Neural cell (in vitro differentiated cells): ENCODE results near the gene DNAJC5. TPM values are rescaled to one million over a fixed set of nuclear protein-coding genes. Genes with fewer than 3 reads are reported as not detected.
"Not testable (repeated sequence)": the region's sequence is repeated elsewhere in the genome, so short reads cannot be mapped to it uniquely, and the experiment has no call there.

ENCODE experiments used
- H2AFZ ChIP-seq: fragments of 200-600, 300-800 bp; sonication (generic), shearing (Covaris generic); 2 replicates; pipeline ENCODE4 v1.6.0; 2014; ENCODE audit warnings: low read depth, mild to moderate bottlenecking, antibody characterized with exemption, low read length, moderate library complexity
- H3F3A ChIP-seq: fragments of 200-600 bp; shearing (Covaris generic); 2 replicates; pipeline ENCODE4 v1.6.1; 2016; ENCODE audit warnings: mild to moderate bottlenecking, moderate library complexity, mixed read lengths, antibody characterized with exemption, low read length; ENCODE audit not compliant: insufficient read depth, poor library complexity, severe bottlenecking
- H3K27ac ChIP-seq: fragments of 200-600, 300-800 bp; sonication (generic), shearing (Covaris generic); 2 replicates; pipeline ENCODE4 v1.5.1; 2014; ENCODE audit warnings: mild to moderate bottlenecking, low read length, moderate library complexity
- H3K27me3 ChIP-seq: fragments of 300-800, 200-600 bp; sonication (generic), shearing (Covaris generic); 2 replicates; pipeline ENCODE4 v1.6.0; 2014; ENCODE audit warnings: mild to moderate bottlenecking, low read depth, low read length, moderate library complexity; ENCODE audit not compliant: insufficient read depth
- H3K36me3 ChIP-seq: fragments of 300-800, 200-600 bp; sonication (generic), shearing (Covaris generic); 2 replicates; pipeline ENCODE4 v1.5.1; 2014; ENCODE audit warnings: mild to moderate bottlenecking, antibody characterized with exemption, low read length, moderate library complexity; ENCODE audit not compliant: insufficient read depth
- H3K4me2 ChIP-seq: fragments of 300-800, 200-600 bp; sonication (generic), shearing (Covaris generic); 2 replicates; pipeline ENCODE4 v1.6.0; 2014; ENCODE audit warnings: mild to moderate bottlenecking, low read length
- H3K4me3 ChIP-seq: fragments of 300-800, 200-600 bp; sonication (generic), shearing (Covaris generic); 2 replicates; pipeline ENCODE4 v1.5.1; 2014; ENCODE audit warnings: mild to moderate bottlenecking, low read length, moderate library complexity
- H3K79me2 ChIP-seq: fragments of 200-600 bp; shearing (Covaris generic); replicated peaks from 2 replicates; pipeline ENCODE4 v1.6.0; 2014; ENCODE audit warnings: mild to moderate bottlenecking, low read length, moderate library complexity; ENCODE audit not compliant: insufficient read depth
- H3K9ac ChIP-seq: fragments of 300-800, 200-600 bp; sonication (generic), shearing (Covaris generic); 2 replicates; pipeline ENCODE4 v1.6.1; 2016; ENCODE audit warnings: mild to moderate bottlenecking, low read length, mixed read lengths
- H3K9me2 ChIP-seq: fragments of 200-600 bp; shearing (Covaris generic); 2 replicates; pipeline ENCODE4 v1.6.1; 2016; ENCODE audit warnings: mild to moderate bottlenecking, low read length, mixed read lengths; ENCODE audit not compliant: insufficient read depth
- H3K9me3 ChIP-seq: fragments of 200-600, 300-800 bp; sonication (generic), shearing (Covaris generic); 2 replicates; pipeline ENCODE4 v1.6.1; 2016; ENCODE audit warnings: mild to moderate bottlenecking, mixed run types, low read length, moderate library complexity, mixed read lengths
- H4K20me1 ChIP-seq: fragments of 200-600 bp; shearing (Covaris generic); 2 replicates; pipeline ENCODE4 v1.6.1; 2016; ENCODE audit warnings: mild to moderate bottlenecking, mixed run types; ENCODE audit not compliant: insufficient read depth
- EP300 ChIP-seq: fragments of 450-650 bp; conservative IDR thresholded peaks from 2 replicates; pipeline ENCODE4 v1.6.1; 2014; ENCODE audit warnings: antibody characterized with exemption, mild to moderate bottlenecking, moderate library complexity; ENCODE audit not compliant: poor library complexity, severe bottlenecking
- EZH2 ChIP-seq: fragments of 200-600, 300-800 bp; shearing (Covaris generic), sonication (generic); IDR thresholded peaks from 2 replicates; pipeline ENCODE4 v1.6.1; 2014; ENCODE audit warnings: antibody characterized with exemption, low read length, borderline replicate concordance, mild to moderate bottlenecking; ENCODE audit not compliant: insufficient read depth, poor library complexity, severe bottlenecking
- MXI1 ChIP-seq: fragments of 450-650 bp; conservative IDR thresholded peaks from 2 replicates; pipeline ENCODE4 v1.6.1; 2014; ENCODE audit warnings: antibody characterized with exemption, mild to moderate bottlenecking; ENCODE audit not compliant: poor library complexity, severe bottlenecking
- POLR2AphosphoS5 ChIP-seq: IDR thresholded peaks from 2 replicates; pipeline ENCODE4 v1.6.1; 2012
- RAD21 ChIP-seq: fragments of 450-650 bp; conservative IDR thresholded peaks from 2 replicates; pipeline ENCODE4 v1.6.1; 2014; ENCODE audit warnings: antibody characterized with exemption, mild to moderate bottlenecking, moderate library complexity
- SMC3 ChIP-seq: fragments of 450-650 bp; conservative IDR thresholded peaks from 2 replicates; pipeline ENCODE4 v1.6.1; 2014; ENCODE audit warnings: antibody characterized with exemption, mild to moderate bottlenecking, moderate library complexity; ENCODE audit not compliant: poor library complexity
- TAF1 ChIP-seq: IDR thresholded peaks from 2 replicates; pipeline ENCODE4 v1.6.1; 2012; ENCODE audit warnings: low read depth
- polyA plus RNA-seq: library from polyadenylated mRNA; depleted of rRNA; stranded (reverse); fragments of >200 nt; gene quantifications from 2 replicates; pipeline ENCODE4 v1.2.3, GENCODE V29; 2014
- TF ChIP-seq, protein P1 (sequence below): IDR thresholded peaks from 2 replicates; pipeline ENCODE4 v1.6.1; 2012; ENCODE audit warnings: borderline replicate concordance
- TF ChIP-seq, protein P2 (sequence below): fragments of 450-650 bp; IDR thresholded peaks from 2 replicates; pipeline ENCODE4 v1.5.1; 2014; ENCODE audit warnings: antibody characterized with exemption, mild to moderate bottlenecking, moderate library complexity; ENCODE audit not compliant: poor library complexity, severe bottlenecking

The DNAJC5 gene
- polyA plus RNA-seq, 1 donor from 2014 or later: 82.8 TPM

DNA sequence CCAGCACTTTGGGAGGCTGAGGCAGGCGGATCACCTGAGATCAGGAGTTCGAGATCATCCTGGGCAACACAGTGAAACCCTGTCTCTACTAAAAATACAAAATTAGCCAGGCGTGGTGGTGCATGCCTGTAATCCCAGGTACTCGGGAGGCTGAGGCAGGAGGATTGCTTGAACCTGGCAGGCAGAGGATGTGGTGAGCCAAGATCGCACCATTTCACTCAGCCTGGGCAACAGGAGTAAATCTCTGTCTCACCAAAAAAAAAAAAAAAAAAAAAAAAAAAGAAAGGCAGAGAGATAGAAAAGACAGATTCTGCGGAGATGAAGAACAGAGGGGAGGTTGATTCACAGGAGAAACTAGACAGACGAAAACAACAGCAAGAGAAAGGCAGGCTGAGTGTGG, 81.6 kb downstream of the DNAJC5 start:
- H3K9ac ChIP-seq, H3K36me3 ChIP-seq, H3K4me2 ChIP-seq, H3K79me2 ChIP-seq, H3K9me3 ChIP-seq, H3K27me3 ChIP-seq, H2AFZ ChIP-seq, H3K4me3 ChIP-seq, H4K20me1 ChIP-seq, H3K9me2 ChIP-seq, H3K27ac ChIP-seq, H3F3A ChIP-seq: not testable (repeated sequence)

DNA sequence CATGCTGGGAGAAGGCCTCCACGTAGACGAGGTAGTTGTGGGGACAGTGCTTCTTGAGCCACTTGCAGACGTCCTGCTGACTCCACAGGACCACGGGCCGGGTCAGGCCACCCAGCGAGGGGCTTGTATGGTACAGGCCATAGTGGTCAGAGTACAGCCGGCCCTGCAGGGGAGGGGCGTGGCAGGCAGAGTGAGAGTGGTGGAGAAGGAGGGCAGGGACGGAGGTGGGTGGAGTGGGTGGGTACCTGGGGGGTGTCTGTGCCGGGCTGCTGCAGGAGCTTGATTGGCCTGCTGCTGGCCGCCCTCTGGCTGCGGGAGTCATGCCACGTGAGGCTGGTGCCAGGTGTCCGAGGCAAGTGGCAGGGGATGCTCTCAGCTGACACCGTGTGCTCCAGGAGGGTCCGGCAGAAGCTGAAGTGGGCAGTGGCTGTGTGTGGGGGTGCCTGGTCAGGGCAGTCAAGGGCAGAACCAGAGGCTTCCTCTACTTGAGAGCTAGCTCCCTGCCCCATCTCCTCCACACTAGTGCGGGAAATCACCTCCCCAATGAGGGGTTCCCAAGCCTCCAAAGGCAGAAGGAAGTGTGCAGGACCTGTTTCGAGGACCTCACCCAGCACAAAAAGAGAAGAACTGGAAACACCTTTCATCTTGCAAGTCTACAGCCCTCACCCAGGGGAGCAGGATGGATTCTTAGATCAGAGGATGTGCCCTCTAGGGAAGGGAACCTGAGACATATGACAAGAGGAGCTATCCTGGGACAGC, 82.2 kb downstream of the DNAJC5 start:
- Histone ChIP-seq H3K36me3 (no peaks in the 10 kb centered on the region), H3K9ac (no peak overlapping the region), H4K20me1 (no peaks in the 10 kb centered on the region), H3F3A (no peaks in the 10 kb centered on the region), H3K4me3 (no peak overlapping the region), H3K4me2 (no peak overlapping the region), H3K27ac (no peak overlapping the region), H3K27me3 (no peaks in the 10 kb centered on the region), H3K9me3 (no peaks in the 10 kb centered on the region), H3K9me2 (no peaks in the 10 kb centered on the region), H3K79me2 (peaks cover 7% of the 10 kb centered on the region), H2AFZ (no peak overlapping the region)
- TF ChIP-seq EZH2: no peak

DNA sequence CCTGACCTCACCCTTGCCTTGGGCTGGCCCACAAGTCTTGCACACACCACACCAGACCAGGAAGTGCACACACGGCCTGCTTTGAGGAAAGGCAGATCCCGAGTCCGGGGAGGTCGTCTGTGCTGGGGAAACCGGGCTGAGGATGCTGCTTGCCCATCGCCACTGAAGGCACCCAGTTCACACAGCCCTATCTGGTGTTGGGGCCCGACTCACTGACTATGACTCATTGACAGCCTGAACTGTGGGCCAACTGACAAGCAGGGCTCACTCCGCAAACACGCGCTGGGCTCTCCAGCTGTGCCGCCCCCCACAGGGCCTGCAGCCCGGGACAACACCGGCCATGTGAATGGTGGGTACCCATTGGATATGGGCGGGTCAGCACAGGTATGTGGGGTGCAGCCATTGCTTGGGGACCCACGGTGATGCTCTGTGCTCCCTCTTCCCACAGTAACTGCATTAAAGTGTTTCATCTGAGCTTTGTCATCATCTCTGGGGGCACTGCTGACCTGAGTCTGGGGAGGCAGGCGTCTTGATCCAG, 82.9 kb downstream of the DNAJC5 start:
- no peaks in the 10 kb centered on the region for H3K36me3 ChIP-seq
- H3K9ac ChIP-seq: peak overlapping the region; percentile 84
- no peak overlapping the region for H3K27ac ChIP-seq
- H3K79me2 ChIP-seq: peaks cover 13% of the 10 kb centered on the region
- TF ChIP-seq MXI1 (no peak), SMC3 (no peak), EZH2 (no peak), EP300 (no peak), TAF1 (no peak), RAD21 (no peak), POLR2AphosphoS5 (no peak)
- TF ChIP-seq, protein P1, sequence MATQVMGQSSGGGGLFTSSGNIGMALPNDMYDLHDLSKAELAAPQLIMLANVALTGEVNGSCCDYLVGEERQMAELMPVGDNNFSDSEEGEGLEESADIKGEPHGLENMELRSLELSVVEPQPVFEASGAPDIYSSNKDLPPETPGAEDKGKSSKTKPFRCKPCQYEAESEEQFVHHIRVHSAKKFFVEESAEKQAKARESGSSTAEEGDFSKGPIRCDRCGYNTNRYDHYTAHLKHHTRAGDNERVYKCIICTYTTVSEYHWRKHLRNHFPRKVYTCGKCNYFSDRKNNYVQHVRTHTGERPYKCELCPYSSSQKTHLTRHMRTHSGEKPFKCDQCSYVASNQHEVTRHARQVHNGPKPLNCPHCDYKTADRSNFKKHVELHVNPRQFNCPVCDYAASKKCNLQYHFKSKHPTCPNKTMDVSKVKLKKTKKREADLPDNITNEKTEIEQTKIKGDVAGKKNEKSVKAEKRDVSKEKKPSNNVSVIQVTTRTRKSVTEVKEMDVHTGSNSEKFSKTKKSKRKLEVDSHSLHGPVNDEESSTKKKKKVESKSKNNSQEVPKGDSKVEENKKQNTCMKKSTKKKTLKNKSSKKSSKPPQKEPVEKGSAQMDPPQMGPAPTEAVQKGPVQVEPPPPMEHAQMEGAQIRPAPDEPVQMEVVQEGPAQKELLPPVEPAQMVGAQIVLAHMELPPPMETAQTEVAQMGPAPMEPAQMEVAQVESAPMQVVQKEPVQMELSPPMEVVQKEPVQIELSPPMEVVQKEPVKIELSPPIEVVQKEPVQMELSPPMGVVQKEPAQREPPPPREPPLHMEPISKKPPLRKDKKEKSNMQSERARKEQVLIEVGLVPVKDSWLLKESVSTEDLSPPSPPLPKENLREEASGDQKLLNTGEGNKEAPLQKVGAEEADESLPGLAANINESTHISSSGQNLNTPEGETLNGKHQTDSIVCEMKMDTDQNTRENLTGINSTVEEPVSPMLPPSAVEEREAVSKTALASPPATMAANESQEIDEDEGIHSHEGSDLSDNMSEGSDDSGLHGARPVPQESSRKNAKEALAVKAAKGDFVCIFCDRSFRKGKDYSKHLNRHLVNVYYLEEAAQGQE: no peak
- TF ChIP-seq, protein P2, sequence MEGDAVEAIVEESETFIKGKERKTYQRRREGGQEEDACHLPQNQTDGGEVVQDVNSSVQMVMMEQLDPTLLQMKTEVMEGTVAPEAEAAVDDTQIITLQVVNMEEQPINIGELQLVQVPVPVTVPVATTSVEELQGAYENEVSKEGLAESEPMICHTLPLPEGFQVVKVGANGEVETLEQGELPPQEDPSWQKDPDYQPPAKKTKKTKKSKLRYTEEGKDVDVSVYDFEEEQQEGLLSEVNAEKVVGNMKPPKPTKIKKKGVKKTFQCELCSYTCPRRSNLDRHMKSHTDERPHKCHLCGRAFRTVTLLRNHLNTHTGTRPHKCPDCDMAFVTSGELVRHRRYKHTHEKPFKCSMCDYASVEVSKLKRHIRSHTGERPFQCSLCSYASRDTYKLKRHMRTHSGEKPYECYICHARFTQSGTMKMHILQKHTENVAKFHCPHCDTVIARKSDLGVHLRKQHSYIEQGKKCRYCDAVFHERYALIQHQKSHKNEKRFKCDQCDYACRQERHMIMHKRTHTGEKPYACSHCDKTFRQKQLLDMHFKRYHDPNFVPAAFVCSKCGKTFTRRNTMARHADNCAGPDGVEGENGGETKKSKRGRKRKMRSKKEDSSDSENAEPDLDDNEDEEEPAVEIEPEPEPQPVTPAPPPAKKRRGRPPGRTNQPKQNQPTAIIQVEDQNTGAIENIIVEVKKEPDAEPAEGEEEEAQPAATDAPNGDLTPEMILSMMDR: no peak
- no peaks in the 10 kb centered on the region for H3K9me2 ChIP-seq
- H2AFZ ChIP-seq: no peak overlapping the region
- no peaks in the 10 kb centered on the region for H3K9me3 ChIP-seq
- H4K20me1 ChIP-seq: no peaks in the 10 kb centered on the region
- peak overlapping the region; percentile 65 for H3K4me2 ChIP-seq
- no peaks in the 10 kb centered on the region for H3K27me3 ChIP-seq
- no peaks in the 10 kb centered on the region for H3F3A ChIP-seq
- H3K4me3 ChIP-seq: peak overlapping the region; percentile 96
